HFFc6 (cell line): Measurements from ENCODE around the gene AGPAT3. TPM values are rescaled to one million over a fixed set of nuclear protein-coding genes. Genes with fewer than 3 reads are reported as not detected.

Experiments used
- DNase-seq: peaks from one replicate; pipeline ENCODE4 v3.0.0-alpha.2; 2018
- H3K27ac Mint-ChIP-seq: 2 replicates; pipeline ENCODE4 v1.8.0; 2020; ENCODE audit warnings: mild to moderate bottlenecking, mixed read lengths
- H3K27me3 Mint-ChIP-seq: 2 replicates; pipeline ENCODE4 v1.8.0; 2021; ENCODE audit warnings: mild to moderate bottlenecking, moderate library complexity, mixed read lengths; ENCODE audit not compliant: insufficient read depth
- H3K36me3 Mint-ChIP-seq: 2 replicates; pipeline ENCODE4 v1.8.0; 2021; ENCODE audit warnings: low read depth, mixed read lengths
- H3K4me1 Mint-ChIP-seq: 2 replicates; pipeline ENCODE4 v1.8.0; 2020; ENCODE audit warnings: low read depth, mixed read lengths
- H3K4me3 Mint-ChIP-seq: 2 replicates; pipeline ENCODE4 v1.8.0; 2020; ENCODE audit warnings: mild to moderate bottlenecking, moderate library complexity, mixed read lengths
- H3K9me3 Mint-ChIP-seq: 2 replicates; pipeline ENCODE4 v1.8.0; 2020; ENCODE audit warnings: mild to moderate bottlenecking, mixed read lengths
- CTCF ChIP-seq: fragments of 200-600 bp; sonication (generic); IDR thresholded peaks from 2 replicates; pipeline ENCODE4 v1.5.0; 2021; ENCODE audit warnings: antibody characterized with exemption, mild to moderate bottlenecking
- total RNA-seq, 6 experiments: library from RNA; stranded (reverse); fragmentation: NEBNext Ultra II Directional; extraction: Animal tissue kit (Norgen Biotek cat#: 25700); gene quantifications; 2 replicates in 1 of 6; 3 replicates in 5 of 6; pipeline ENCODE4 v1.2.3, GENCODE V29; 2021

Gene AGPAT3
- total RNA-seq, 6 experiments from 2014 or later, result 94.6 to 114 (median 97.8) TPM

GRCh38 chr21:43867332-43867703 is 2.3 kb downstream of the AGPAT3 start:
- peak overlapping the region; percentile 90 for H3K4me3 Mint-ChIP-seq
- H3K27ac Mint-ChIP-seq, result peak overlapping the region; percentile 36
- H3K36me3 Mint-ChIP-seq, result peaks cover 21% of the 10 kb centered on the region
- no peak for TF ChIP-seq CTCF
- peaks cover 31% of the 10 kb centered on the region for H3K4me1 Mint-ChIP-seq
- H3K9me3 Mint-ChIP-seq, result no peaks in the 10 kb centered on the region
- peaks cover 6% of the 10 kb centered on the region; the same call in 1 of the 2 replicates for H3K27me3 Mint-ChIP-seq
- DNase-seq, result no peak

GRCh38 chr21:43867948-43868347 is 2.9 kb downstream of the AGPAT3 start:
- peaks cover 2% of the 10 kb centered on the region; the same call in 1 of the 2 replicates for H3K27me3 Mint-ChIP-seq
- peak overlapping the region; percentile 36; the same call in 1 of the 2 replicates for H3K27ac Mint-ChIP-seq
- no peak overlapping the region for H3K4me3 Mint-ChIP-seq
- peaks cover 28% of the 10 kb centered on the region for H3K36me3 Mint-ChIP-seq
- TF ChIP-seq CTCF, result no peak
- H3K4me1 Mint-ChIP-seq, result peaks cover 31% of the 10 kb centered on the region
- H3K9me3 Mint-ChIP-seq, result no peaks in the 10 kb centered on the region
- no peak for DNase-seq

- Mint-ChIP-seq H3K36me3 (peaks cover 29% of the 10 kb centered on the region), H3K4me3 (no peak overlapping the region)
Observed at GRCh38 chr21:43868461-43868860, 3.4 kb downstream of the AGPAT3 start.

GRCh38 chr21:43869486-43870325 is 4.7 kb downstream of the AGPAT3 start:
- no peak for DNase-seq
- Mint-ChIP-seq H3K27ac (no peak overlapping the region), H3K9me3 (no peaks in the 10 kb centered on the region), H3K4me1 (peaks cover 31% of the 10 kb centered on the region), H3K4me3 (no peak overlapping the region), H3K36me3 (peaks cover 37% of the 10 kb centered on the region), H3K27me3 (no peaks in the 10 kb centered on the region)
- no peak for TF ChIP-seq CTCF

More at GRCh38 chr21:43868461-43868860, 3.4 kb downstream of the AGPAT3 start:
- Mint-ChIP-seq H3K27ac (no peak overlapping the region; the same call in 1 of the 2 replicates), H3K9me3 (no peaks in the 10 kb centered on the region), H3K27me3 (peaks cover 2% of the 10 kb centered on the region; the same call in 1 of the 2 replicates), H3K4me1 (peaks cover 31% of the 10 kb centered on the region)
- no peak for DNase-seq
- TF ChIP-seq CTCF, result no peak

GRCh38 chr21:43871487-43871886 is 6.5 kb downstream of the AGPAT3 start:
- no peak overlapping the region for H3K4me3 Mint-ChIP-seq
- TF ChIP-seq CTCF, result no peak
- H3K4me1 Mint-ChIP-seq, result peaks cover 28% of the 10 kb centered on the region
- peaks cover 43% of the 10 kb centered on the region for H3K36me3 Mint-ChIP-seq
- no peaks in the 10 kb centered on the region for H3K27me3 Mint-ChIP-seq
- DNase-seq, result no peak
- no peak overlapping the region for H3K27ac Mint-ChIP-seq
- no peaks in the 10 kb centered on the region for H3K9me3 Mint-ChIP-seq
